ENCODE data around the gene MAML3.

DNA sequence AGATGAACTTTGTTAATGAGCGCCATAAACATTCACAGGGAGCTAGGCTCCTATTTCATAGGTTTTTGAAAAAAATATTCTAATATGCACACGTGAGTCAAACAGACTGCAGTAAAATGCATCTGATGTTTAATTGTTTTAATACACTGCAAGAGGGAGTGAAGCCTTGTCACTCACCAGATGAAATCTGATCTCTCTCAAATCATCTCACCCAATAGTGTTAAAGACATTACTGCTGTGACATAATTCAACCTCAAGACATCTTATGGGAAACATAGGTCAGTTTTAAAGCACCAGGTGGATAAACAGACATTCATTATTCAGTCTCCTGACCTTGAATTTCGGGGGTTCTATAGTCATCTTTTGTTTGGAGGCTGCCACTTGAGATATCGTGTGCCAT is 148.3 kb downstream of the MAML3 start:
- TF ChIP-seq, protein P1, sequence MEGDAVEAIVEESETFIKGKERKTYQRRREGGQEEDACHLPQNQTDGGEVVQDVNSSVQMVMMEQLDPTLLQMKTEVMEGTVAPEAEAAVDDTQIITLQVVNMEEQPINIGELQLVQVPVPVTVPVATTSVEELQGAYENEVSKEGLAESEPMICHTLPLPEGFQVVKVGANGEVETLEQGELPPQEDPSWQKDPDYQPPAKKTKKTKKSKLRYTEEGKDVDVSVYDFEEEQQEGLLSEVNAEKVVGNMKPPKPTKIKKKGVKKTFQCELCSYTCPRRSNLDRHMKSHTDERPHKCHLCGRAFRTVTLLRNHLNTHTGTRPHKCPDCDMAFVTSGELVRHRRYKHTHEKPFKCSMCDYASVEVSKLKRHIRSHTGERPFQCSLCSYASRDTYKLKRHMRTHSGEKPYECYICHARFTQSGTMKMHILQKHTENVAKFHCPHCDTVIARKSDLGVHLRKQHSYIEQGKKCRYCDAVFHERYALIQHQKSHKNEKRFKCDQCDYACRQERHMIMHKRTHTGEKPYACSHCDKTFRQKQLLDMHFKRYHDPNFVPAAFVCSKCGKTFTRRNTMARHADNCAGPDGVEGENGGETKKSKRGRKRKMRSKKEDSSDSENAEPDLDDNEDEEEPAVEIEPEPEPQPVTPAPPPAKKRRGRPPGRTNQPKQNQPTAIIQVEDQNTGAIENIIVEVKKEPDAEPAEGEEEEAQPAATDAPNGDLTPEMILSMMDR (optimal IDR thresholded peaks at IDR 0.05 in 1 of 3, IDR thresholded peaks at IDR 0.05 in 1 of 3, conservative IDR thresholded peaks at IDR 0.05 in 1 of 3; ENCODE audit: extremely low read depth in 1 of 3, insufficient read depth in 2 of 3, low read length in 3 of 3): no peak
- TF ChIP-seq EZH2 (IDR thresholded peaks at IDR 0.05; ENCODE audit: low read length): no peak
